HFFc6 (cell line): ENCODE measurements around the gene LRRTM4. TPM values are rescaled to one million over a fixed set of nuclear protein-coding genes. Genes with fewer than 3 reads are reported as not detected.

ENCODE experiments used
- DNase-seq: peaks from one replicate; pipeline ENCODE4 v3.0.0-alpha.2; 2018
- H3K27ac Mint-ChIP-seq: 2 replicates; pipeline ENCODE4 v1.8.0; 2020; ENCODE audit warnings: mild to moderate bottlenecking, mixed read lengths
- H3K27me3 Mint-ChIP-seq: 2 replicates; pipeline ENCODE4 v1.8.0; 2021; ENCODE audit warnings: mild to moderate bottlenecking, moderate library complexity, mixed read lengths; ENCODE audit not compliant: insufficient read depth
- H3K36me3 Mint-ChIP-seq: 2 replicates; pipeline ENCODE4 v1.8.0; 2021; ENCODE audit warnings: low read depth, mixed read lengths
- H3K4me1 Mint-ChIP-seq: 2 replicates; pipeline ENCODE4 v1.8.0; 2020; ENCODE audit warnings: low read depth, mixed read lengths
- H3K4me3 Mint-ChIP-seq: 2 replicates; pipeline ENCODE4 v1.8.0; 2020; ENCODE audit warnings: mild to moderate bottlenecking, moderate library complexity, mixed read lengths
- H3K9me3 Mint-ChIP-seq: 2 replicates; pipeline ENCODE4 v1.8.0; 2020; ENCODE audit warnings: mild to moderate bottlenecking, mixed read lengths
- CTCF ChIP-seq: fragments of 200-600 bp; sonication (generic); IDR thresholded peaks from 2 replicates; pipeline ENCODE4 v1.5.0; 2021; ENCODE audit warnings: antibody characterized with exemption, mild to moderate bottlenecking
- total RNA-seq, 6 experiments: library from RNA; stranded (reverse); fragmentation: NEBNext Ultra II Directional; extraction: Animal tissue kit (Norgen Biotek cat#: 25700); gene quantifications; 2 replicates in 1 of 6; 3 replicates in 5 of 6; pipeline ENCODE4 v1.2.3, GENCODE V29; 2021

Gene LRRTM4
- total RNA-seq, 6 experiments from 2014 or later = not detected

DNA sequence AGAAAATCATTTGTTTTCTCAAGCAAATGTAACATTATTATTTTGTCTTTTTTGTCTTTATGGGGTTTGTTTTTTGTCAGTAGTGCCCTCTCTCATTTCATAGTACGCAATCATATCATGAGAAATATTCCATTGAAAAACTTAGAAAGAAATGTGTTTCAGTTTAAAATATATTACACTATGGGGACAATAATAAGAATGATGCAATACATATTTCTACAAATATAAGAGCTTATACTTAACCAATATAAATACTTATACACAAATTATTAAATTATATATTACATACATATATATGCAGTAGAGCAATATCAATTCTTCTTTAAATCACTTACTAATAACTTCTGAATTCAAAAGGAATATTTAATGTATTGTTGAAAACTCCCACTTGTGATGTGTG is 13.7 kb downstream of the LRRTM4 start:
- H3K4me3 Mint-ChIP-seq = no peak overlapping the region
- no peak for DNase-seq
- peaks cover 10% of the 10 kb centered on the region for H3K9me3 Mint-ChIP-seq
- no peaks in the 10 kb centered on the region for H3K36me3 Mint-ChIP-seq
- no peaks in the 10 kb centered on the region for H3K27me3 Mint-ChIP-seq
- H3K4me1 Mint-ChIP-seq = no peaks in the 10 kb centered on the region
- no peak for TF ChIP-seq CTCF
- H3K27ac Mint-ChIP-seq = no peak overlapping the region

DNA sequence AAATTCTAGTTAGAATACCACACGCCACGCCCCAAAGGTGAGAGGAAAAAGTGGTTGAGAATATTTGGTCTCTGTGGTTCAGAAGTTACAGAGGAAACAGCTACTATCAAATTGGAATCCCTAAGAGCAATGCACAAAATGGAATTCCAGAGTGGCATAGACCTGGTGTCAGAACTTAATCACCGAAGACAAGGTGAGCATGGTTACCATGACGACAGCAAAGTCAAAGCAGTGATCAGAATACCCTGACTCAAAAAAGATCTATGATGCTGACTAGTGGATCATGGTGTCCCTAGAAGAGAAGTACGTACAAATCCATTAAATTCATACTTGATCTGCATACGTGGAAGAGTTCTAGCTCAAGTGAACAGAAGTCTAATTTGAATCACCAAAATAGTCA is 14.5 kb downstream of the LRRTM4 start:
- Mint-ChIP-seq H3K27me3 (no peaks in the 10 kb centered on the region), H3K9me3 (peaks cover 10% of the 10 kb centered on the region), H3K36me3 (no peaks in the 10 kb centered on the region), H3K27ac (no peak overlapping the region), H3K4me1 (no peaks in the 10 kb centered on the region), H3K4me3 (no peak overlapping the region)
- DNase-seq = no peak
- TF ChIP-seq CTCF = no peak

DNA sequence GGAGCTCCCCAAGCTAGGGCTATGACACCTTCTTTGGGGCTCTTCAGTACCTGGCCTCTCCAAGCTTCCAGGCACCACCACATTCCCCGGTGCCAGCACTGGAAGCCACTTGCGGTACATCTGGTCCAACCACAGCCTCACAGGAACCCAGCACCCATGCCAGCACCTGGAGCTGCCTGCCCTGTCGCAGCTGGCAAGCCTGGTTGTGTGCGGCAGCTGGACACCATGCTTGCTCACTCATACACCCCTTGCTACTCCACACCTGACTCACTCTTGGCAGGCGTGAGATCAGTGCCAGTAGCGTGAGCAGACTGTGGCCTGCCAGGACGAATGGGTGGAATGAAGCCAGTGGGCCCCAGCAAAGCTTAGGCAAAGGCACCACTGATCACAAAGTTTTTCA is 34.0 kb downstream of the LRRTM4 start:
- no peaks in the 10 kb centered on the region for H3K4me1 Mint-ChIP-seq
- no peak overlapping the region for H3K27ac Mint-ChIP-seq
- no peak for TF ChIP-seq CTCF
- H3K4me3 Mint-ChIP-seq = no peak overlapping the region
- H3K27me3 Mint-ChIP-seq = no peaks in the 10 kb centered on the region
- no peak for DNase-seq
- 0 out of 2 replicates have a peak, but pooled peaks cover 4% of the 10 kb centered on the region for H3K36me3 Mint-ChIP-seq
- H3K9me3 Mint-ChIP-seq = peaks cover 35% of the 10 kb centered on the region

- Mint-ChIP-seq H3K27ac (no peak overlapping the region), H3K36me3 (0 out of 2 replicates have a peak, but pooled peaks cover 4% of the 10 kb centered on the region), H3K27me3 (no peaks in the 10 kb centered on the region), H3K4me3 (no peak overlapping the region), H3K9me3 (peaks cover 36% of the 10 kb centered on the region), H3K4me1 (no peaks in the 10 kb centered on the region)
- DNase-seq = no peak
- TF ChIP-seq CTCF = no peak
These were observed 34.9 kb downstream of the LRRTM4 start for GRCh38 chr2:77487074-77487803.

- no peak for DNase-seq
- H3K36me3 Mint-ChIP-seq = no peaks in the 10 kb centered on the region
- H3K9me3 Mint-ChIP-seq = peaks cover 48% of the 10 kb centered on the region
- H3K27ac Mint-ChIP-seq = no peak overlapping the region
- no peak overlapping the region for H3K4me3 Mint-ChIP-seq
- H3K27me3 Mint-ChIP-seq = no peaks in the 10 kb centered on the region
- TF ChIP-seq CTCF = no peak
- no peaks in the 10 kb centered on the region for H3K4me1 Mint-ChIP-seq
These were observed 38.1 kb downstream of the LRRTM4 start for GRCh38 chr2:77484026-77484425.
